ENCODE results near the gene PRKCE. TPM values are rescaled to one million over a fixed set of nuclear protein-coding genes. Genes with fewer than 3 reads are reported as not detected.
A peak's percentile ranks its signal among the peaks of the same experiment; 100 is the strongest.

PRKCE gene
- polyA plus RNA-seq, 3 donors: 1.3 to 7.7 (median 2.3) TPM

DNA sequence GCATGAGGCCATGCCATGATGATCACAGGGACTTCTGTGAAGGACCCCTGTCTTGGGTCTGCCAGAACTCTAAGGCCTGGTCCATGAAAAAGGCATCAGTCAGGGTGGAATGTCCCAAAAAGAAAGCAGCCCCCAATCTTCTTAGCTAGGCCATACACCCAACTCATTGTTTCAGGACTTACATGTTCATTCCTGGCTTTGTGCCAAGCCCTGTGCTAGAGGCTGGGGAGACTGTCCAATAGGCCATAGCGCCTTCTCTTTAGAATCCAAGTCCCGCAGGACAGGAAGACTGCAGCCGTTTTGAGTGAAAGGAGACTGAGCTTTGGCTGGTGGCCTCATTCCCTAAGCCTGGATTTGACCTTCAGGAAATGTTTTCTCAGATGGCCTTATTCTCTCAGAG is 247.3 kb downstream of the PRKCE start:
- H3K4me3 ChIP-seq (replicated peaks in 1 of 3; ENCODE audit: low read depth in 2 of 3, low read length in 3 of 3): no peak overlapping the region
- H3K9me3 ChIP-seq (replicated peaks in 1 of 2; ENCODE audit: control insufficient read depth in 1 of 2, insufficient read depth in 1 of 2, low read length in 2 of 2): no peaks in the 10 kb centered on the region
- Mint-ChIP-seq H3K36me3 (peaks cover 4 to 10% of the 10 kb centered on the region in 2 donors), H3K9me3 (no peaks in the 10 kb centered on the region), H3K27ac (peak overlapping the region in 5 of 7 donors; percentile 76 to 91 (median 88)), H3K4me3 (no peak overlapping the region), H3K27me3 (ENCODE audit: low read depth in 3 of 3) (no peaks in the 10 kb centered on the region), H3K4me1 (peaks cover 52% of the 10 kb centered on the region)
- peak overlapping the region in 1 of 2 donors; percentile 79 for H3K27ac ChIP-seq (ENCODE audit: low read depth in 1 of 2, low read length in 2 of 2)
- H3K4me2 ChIP-seq (replicated peaks; ENCODE audit: extremely low read depth, low read length, poor library complexity, severe bottlenecking): no peak overlapping the region
- no peak for DNase-seq
- peaks cover 3% of the 10 kb centered on the region for H3K79me2 ChIP-seq (ENCODE audit: insufficient read depth, low read length)
- intact Hi-C loops (cut with micrococcal nuclease): loop anchor here in 1 of 2 donors (5.0 to 10.0 kb wide), 2 partner anchors 33 to 124 kb away; no protein-coding TSS in a partner anchor
- no peak overlapping the region for H3K9ac ChIP-seq (ENCODE audit: insufficient read depth, low read length, poor library complexity, severe bottlenecking)
- TF ChIP-seq, protein P1, sequence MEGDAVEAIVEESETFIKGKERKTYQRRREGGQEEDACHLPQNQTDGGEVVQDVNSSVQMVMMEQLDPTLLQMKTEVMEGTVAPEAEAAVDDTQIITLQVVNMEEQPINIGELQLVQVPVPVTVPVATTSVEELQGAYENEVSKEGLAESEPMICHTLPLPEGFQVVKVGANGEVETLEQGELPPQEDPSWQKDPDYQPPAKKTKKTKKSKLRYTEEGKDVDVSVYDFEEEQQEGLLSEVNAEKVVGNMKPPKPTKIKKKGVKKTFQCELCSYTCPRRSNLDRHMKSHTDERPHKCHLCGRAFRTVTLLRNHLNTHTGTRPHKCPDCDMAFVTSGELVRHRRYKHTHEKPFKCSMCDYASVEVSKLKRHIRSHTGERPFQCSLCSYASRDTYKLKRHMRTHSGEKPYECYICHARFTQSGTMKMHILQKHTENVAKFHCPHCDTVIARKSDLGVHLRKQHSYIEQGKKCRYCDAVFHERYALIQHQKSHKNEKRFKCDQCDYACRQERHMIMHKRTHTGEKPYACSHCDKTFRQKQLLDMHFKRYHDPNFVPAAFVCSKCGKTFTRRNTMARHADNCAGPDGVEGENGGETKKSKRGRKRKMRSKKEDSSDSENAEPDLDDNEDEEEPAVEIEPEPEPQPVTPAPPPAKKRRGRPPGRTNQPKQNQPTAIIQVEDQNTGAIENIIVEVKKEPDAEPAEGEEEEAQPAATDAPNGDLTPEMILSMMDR (IDR thresholded peaks at IDR 0.05): no peak
- no peaks in the 10 kb centered on the region for H3K27me3 ChIP-seq (ENCODE audit: control insufficient read depth in 2 of 2, insufficient read depth in 2 of 2, low read length in 2 of 2)
- peaks cover 44 to 48% of the 10 kb centered on the region in 2 donors for H3K4me1 ChIP-seq (ENCODE audit: control insufficient read depth in 1 of 2, insufficient read depth in 2 of 2, low read length in 2 of 2)
- no peak overlapping the region for H2AFZ ChIP-seq (ENCODE audit: insufficient read depth, low read depth, low read length, poor library complexity, severe bottlenecking)
- H3K36me3 ChIP-seq (replicated peaks in 1 of 2; ENCODE audit: control insufficient read depth in 1 of 2, insufficient read depth in 2 of 2, low read length in 2 of 2): no peaks in the 10 kb centered on the region
- H4K20me1 ChIP-seq (ENCODE audit: insufficient read depth, low read length): no peaks in the 10 kb centered on the region
- WGBS (ENCODE audit: insufficient coverage): 97% methylated on average over 3 of the region's 3 CpGs

DNA sequence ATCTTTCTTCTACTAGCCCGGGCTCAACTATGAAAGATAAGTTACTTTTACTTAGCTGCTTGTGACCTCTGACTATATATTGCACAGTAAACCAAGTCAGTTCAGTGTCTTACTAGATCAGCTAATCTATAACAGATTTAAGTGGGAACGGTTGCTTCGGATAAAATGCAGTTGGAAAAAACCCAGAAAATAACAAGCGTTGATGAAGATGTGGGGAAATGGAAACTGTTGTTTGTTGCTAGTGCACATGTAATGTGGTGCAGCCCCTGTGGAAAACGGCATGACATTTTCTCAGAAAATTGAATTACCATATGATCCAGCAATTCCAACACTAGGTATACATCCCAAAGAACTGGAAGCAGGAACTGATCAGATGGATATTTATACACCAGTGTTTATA is 248.5 kb downstream of the PRKCE start:
- Histone ChIP-seq H3K9me3 (replicated peaks in 1 of 2; ENCODE audit: control insufficient read depth in 1 of 2, insufficient read depth in 1 of 2, low read length in 2 of 2) (no peaks in the 10 kb centered on the region), H3K27ac (ENCODE audit: low read depth in 1 of 2, low read length in 2 of 2) (no peak overlapping the region), H3K4me1 (ENCODE audit: control insufficient read depth in 1 of 2, insufficient read depth in 2 of 2, low read length in 2 of 2) (peaks cover 36 to 39% of the 10 kb centered on the region in 2 donors), H3K4me2 (replicated peaks; ENCODE audit: extremely low read depth, low read length, poor library complexity, severe bottlenecking) (no peak overlapping the region), H2AFZ (ENCODE audit: insufficient read depth, low read depth, low read length, poor library complexity, severe bottlenecking) (no peak overlapping the region), H4K20me1 (ENCODE audit: insufficient read depth, low read length) (no peaks in the 10 kb centered on the region), H3K27me3 (ENCODE audit: control insufficient read depth in 2 of 2, insufficient read depth in 2 of 2, low read length in 2 of 2) (no peaks in the 10 kb centered on the region), H3K36me3 (replicated peaks in 1 of 2; ENCODE audit: control insufficient read depth in 1 of 2, insufficient read depth in 2 of 2, low read length in 2 of 2) (no peaks in the 10 kb centered on the region), H3K4me3 (replicated peaks in 1 of 3; ENCODE audit: low read depth in 2 of 3, low read length in 3 of 3) (no peak overlapping the region), H3K79me2 (ENCODE audit: insufficient read depth, low read length) (no peaks in the 10 kb centered on the region), H3K9ac (ENCODE audit: insufficient read depth, low read length, poor library complexity, severe bottlenecking) (no peak overlapping the region)
- Mint-ChIP-seq H3K27ac (no peak overlapping the region), H3K36me3 (peaks cover 4 to 12% of the 10 kb centered on the region in 2 donors), H3K4me1 (peaks cover 42% of the 10 kb centered on the region), H3K4me3 (no peak overlapping the region), H3K9me3 (no peaks in the 10 kb centered on the region), H3K27me3 (ENCODE audit: low read depth in 3 of 3) (no peaks in the 10 kb centered on the region)
- WGBS (ENCODE audit: insufficient coverage): no CpG with 5 or more reads among the region's 5 CpGs
- no peak for DNase-seq
- intact Hi-C loops (cut with micrococcal nuclease): loop anchor here in 1 of 2 donors (5.0 to 10.0 kb wide), 2 partner anchors 32 to 125 kb away; no protein-coding TSS in a partner anchor
- TF ChIP-seq, protein P1 (IDR thresholded peaks at IDR 0.05): no peak
